K562 (cell line): Measurements from ENCODE around the gene ADGRF5.

Experiments
- ADNP ChIP-seq: fragments of 200-800 bp; sonication (Bioruptor generic); IDR thresholded peaks from 2 replicates; pipeline ENCODE4 v1.6.1; 2016; ENCODE audit warnings: missing genetic modification characterization, missing compliant biosample characterization
- EZH2 ChIP-seq: IDR thresholded peaks from 2 replicates; pipeline ENCODE4 v1.6.1; 2012; ENCODE audit warnings: low read depth, mild to moderate bottlenecking, inconsistent platforms, low read length, borderline replicate concordance
- TEAD4 ChIP-seq, 2 experiments: sonication (generic) in 1 of 2; formaldehyde crosslinking in 1 of 2; IDR thresholded peaks; 2 replicates each; pipeline versions ENCODE4 v1.6.1 to v1.8.0; 2012 to 2022; ENCODE audit warnings: borderline replicate concordance in 1 of 2, inconsistent platforms in 1 of 2, low read length in 1 of 2, mild to moderate bottlenecking in 1 of 2, missing genetic modification reagents in 1 of 2
- TF ChIP-seq, protein P1 (sequence below), 3 experiments: IDR thresholded peaks in 2 of 3; conservative IDR thresholded peaks in 1 of 3; 2 replicates each; pipeline ENCODE4 v1.5.1; 2011 to 2012; ENCODE audit warnings: low read length in 3 of 3, mild to moderate bottlenecking in 3 of 3, control low read depth in 2 of 3, improper control_type of control experiment in 1 of 3, inconsistent platforms in 1 of 3, low read depth in 1 of 3, mixed read lengths in 1 of 3, moderate library complexity in 1 of 3; ENCODE audit not compliant: insufficient read depth in 2 of 3

DNA sequence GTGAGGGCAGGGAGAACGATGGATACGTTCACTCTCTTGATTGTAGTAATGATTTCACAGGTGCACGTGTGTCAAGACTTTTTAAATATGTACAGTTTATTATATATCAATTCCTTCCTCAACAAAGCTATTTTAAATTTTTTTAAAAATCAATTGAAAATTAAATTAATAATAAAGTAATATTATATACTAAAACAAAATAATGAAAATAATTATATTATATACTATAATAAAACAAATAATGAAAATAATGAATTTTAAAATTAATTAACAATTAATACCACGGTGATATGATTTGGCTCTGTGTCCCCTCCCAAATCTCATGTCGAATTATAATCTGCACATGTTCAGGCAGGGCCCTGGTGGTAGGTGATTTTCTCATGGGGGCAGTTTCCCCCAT, 42.7 kb downstream of the ADGRF5 start:
- TF ChIP-seq, protein P1, sequence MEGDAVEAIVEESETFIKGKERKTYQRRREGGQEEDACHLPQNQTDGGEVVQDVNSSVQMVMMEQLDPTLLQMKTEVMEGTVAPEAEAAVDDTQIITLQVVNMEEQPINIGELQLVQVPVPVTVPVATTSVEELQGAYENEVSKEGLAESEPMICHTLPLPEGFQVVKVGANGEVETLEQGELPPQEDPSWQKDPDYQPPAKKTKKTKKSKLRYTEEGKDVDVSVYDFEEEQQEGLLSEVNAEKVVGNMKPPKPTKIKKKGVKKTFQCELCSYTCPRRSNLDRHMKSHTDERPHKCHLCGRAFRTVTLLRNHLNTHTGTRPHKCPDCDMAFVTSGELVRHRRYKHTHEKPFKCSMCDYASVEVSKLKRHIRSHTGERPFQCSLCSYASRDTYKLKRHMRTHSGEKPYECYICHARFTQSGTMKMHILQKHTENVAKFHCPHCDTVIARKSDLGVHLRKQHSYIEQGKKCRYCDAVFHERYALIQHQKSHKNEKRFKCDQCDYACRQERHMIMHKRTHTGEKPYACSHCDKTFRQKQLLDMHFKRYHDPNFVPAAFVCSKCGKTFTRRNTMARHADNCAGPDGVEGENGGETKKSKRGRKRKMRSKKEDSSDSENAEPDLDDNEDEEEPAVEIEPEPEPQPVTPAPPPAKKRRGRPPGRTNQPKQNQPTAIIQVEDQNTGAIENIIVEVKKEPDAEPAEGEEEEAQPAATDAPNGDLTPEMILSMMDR (IDR thresholded peaks at IDR 0.05 in 2 of 3, conservative IDR thresholded peaks at IDR 0.05 in 1 of 3; ENCODE audit: insufficient read depth in 2 of 3, low read depth in 1 of 3, low read length in 3 of 3): no peak
- TF ChIP-seq ADNP: no peak
- TF ChIP-seq TEAD4 (IDR thresholded peaks at IDR 0.05; ENCODE audit: low read length): no peak
- no peak for TF ChIP-seq TEAD4 (CRISPR knock-in tag; IDR thresholded peaks at IDR 0.05; ENCODE audit: borderline replicate concordance)
- TF ChIP-seq EZH2: no peak
